GM20431 (cell line): ENCODE data around the gene BTG1.

Source experiments
- in situ Hi-C: fragments of 300-500 bp; cut with MseI, MboI; formaldehyde crosslinking; loops from one replicate; pipeline ENCODE4 v1.15.0; 2020; ENCODE audit warnings: low sequenced_read_pairs; ENCODE audit not compliant: unreplicated experiment

Gene BTG1

DNA sequence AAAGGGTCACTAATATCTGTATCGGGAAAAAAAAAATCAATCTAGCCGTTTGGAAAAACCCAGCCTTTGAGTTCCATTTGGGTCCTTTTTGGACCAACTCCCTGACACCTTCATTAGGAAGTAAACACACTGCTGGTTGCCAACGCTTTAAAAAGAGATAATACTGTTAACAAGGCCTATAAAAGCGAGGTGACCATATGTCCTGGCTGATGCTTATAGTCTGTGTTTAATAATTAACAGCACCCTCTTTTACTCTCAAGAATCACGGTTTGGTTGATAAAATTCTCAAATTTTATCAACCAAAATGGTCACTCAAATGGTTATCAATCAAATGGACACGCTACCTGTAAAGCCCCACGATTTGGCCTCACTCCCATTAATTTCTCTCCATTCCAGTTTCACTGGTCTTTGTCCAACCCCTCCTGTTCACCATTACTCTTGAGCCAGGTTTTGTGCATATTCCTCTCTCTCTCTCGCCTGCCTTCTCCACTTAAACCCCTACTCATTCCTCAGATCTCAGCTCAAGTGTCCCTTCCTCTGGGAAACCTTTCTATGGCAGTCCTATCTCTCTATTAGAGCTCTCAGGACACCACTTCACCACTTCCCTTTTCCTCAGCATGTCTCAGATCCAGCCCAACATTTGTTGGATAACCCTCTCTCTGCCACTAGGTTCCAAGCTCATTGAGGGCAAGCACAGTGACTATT lies 9.5 kb downstream of the BTG1 start:
- in situ Hi-C loops = loop anchor here (25.0 kb wide), 1 partner anchor 324 kb away; no protein-coding TSS in a partner anchor

DNA sequence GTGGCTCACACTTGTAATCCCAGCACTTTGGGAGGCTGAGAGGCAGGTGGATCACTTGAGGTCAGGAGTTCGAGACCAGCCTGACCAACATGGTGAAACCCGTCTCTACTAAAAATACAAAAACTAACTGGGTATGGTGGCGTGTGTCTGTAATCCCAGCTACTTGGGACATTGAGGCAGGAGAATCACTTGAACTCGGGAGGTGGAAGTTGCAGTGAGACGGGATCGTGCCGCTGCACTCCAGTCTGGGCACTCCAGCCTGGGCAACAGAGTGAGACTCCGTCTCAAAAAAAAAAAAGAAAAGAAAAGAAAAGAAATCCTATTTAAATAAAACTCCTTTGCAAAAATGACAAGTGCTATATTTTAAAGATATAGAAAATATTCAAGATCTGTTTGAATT lies 10.1 kb downstream of the BTG1 start:
- in situ Hi-C loops = loop anchor here (25.0 kb wide), 1 partner anchor 323 kb away; no protein-coding TSS in a partner anchor

DNA sequence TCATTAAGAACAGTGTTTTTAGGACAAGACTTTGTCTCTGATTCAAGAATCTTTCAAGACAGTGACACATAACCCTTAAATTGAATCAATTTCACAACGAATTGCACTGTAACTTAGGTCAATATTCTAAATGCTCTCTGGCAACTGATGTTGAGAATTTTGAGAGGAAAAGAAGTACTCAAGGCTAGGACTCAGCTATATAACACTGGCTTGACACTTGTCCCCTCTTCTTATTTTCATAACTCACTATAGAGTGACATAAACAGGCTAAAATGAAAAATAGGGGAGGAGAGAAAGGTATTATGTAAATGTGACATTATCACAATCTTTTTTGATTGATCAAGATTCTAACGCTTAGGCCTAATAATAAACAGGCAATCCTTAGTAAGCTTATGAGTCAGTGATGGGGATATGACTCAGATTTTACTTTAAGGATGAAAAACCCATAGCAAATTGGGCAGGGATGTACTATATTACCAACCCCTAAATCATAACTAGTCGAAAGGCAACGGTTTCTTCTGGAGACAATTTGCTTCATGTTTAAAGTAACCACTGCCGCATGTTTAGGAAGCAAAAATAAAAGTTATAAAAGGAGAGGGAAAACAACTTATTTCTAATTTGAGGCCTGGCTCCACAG lies 10.9 kb downstream of the BTG1 start:
- in situ Hi-C loops = loop anchor here (25.0 kb wide), 1 partner anchor 322 kb away; no protein-coding TSS in a partner anchor

DNA sequence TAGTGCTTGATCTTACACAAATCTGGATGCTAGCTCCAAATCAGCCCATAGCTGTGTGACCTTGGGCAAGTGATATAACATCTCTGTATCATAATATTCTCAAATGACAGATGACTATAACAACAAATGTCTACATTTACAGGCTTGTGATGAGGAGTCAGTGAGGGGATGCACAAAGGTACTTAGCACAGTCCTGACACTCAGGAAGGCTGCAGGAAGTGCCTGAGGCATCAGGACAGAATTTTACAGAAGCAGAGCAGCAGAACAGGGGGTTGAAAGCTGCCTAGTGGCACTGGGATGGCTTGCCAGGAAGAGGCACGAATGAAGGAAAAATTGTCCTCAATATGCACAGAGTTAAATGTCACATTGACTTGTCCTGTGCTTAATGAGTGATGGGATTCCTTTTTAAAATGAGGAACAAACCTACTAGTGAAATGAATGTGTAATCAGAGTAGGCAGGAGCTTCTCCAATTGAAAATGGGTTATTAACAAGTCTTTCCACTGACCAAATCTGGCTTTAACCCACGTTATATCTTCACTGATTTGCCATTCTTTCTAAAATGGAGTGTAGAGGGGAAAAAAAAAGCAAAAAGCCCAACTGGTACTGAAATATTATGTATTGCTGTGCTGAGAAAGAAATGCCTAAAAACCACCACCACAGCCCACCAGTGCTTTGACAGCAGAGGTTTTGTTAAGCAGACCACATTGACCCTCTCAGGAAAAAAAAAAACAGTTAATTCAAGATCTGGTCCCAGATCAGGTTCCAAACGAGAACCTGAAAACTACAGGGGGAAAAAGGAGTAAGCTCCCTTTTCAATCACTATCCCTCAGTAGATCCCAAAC lies 11.6 kb downstream of the BTG1 start:
- in situ Hi-C loops = loop anchor here (25.0 kb wide), 1 partner anchor 322 kb away; no protein-coding TSS in a partner anchor

DNA sequence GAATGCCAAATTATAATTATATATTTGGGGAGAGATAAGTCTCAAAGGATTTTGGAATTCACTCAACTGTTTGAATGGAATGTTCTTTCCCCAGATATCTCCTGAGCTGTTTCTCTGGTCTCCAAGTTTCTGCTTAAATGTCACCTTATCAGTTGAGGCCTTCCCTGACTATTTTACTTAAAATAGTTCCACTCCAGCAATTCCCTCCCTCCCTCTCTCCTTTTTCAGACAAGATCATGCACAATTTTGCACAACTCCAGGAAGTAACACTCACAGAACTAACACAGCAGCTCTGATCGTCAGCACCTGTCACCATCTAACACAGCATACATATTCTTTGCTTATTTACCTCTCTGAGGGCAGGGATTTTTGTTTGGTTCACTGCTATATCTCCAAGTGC lies 12.5 kb downstream of the BTG1 start:
- in situ Hi-C loops = loop anchor here (25.0 kb wide), 1 partner anchor 321 kb away; no protein-coding TSS in a partner anchor

DNA sequence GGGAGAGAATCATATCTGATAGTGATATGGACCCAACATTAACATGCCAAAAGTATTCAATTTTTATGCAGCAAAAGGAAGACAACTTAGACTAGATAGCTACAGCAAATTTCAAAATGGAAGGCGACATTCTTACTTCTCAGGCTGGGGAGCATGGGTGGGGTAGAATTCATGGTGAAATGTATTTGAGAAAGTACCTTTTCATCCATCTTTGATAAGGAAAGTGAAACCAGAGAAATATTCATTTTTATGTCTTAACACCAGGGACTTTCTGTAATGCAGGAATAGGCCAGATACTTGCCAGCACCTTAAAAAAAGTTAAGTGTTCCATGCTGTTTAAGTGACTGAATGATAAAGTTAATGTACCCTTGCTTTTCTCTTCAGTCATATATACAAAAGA lies 13.4 kb downstream of the BTG1 start:
- in situ Hi-C loops = loop anchor here (25.0 kb wide), 1 partner anchor 320 kb away; no protein-coding TSS in a partner anchor

DNA sequence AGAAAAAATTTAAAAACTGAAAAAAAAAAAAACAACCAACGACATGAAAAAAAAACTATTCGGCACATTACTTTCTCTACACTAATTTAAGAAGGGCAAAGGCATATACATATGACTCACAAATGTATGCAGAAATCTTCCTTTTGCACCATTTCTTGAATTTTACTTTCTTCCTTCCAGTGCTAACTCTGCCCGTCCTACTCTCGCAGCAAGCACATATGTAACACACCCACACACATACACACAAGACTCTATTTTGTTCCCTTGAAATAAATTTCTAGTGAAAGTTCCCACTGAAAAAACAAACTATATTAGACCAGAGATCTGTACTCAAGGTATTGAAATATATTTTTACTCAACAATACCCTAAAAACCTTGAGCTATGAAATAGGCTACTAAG lies 14.6 kb downstream of the BTG1 start:
- in situ Hi-C loops = loop anchor here (25.0 kb wide), 1 partner anchor 319 kb away; no protein-coding TSS in a partner anchor

DNA sequence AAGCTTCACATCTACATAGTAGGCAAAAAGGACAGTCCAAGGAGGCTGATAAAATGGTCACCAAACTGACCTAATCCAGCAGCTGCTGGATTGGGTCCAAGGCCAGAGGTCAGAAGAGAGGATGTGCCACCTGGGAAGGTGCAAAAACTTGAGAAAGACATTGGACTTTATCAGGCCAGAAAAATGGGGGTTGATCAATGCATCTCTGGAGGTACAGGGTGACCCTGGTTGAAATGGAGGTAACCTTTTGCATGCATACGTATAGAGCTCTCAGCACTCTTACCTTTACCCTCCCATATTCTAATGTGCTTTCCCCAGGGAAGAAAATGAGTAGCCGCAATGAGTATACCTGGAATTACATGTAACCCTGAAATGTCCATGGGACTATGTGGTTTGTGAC lies 16.0 kb downstream of the BTG1 start:
- in situ Hi-C loops = loop anchor here (25.0 kb wide), 1 partner anchor 317 kb away; no protein-coding TSS in a partner anchor

DNA sequence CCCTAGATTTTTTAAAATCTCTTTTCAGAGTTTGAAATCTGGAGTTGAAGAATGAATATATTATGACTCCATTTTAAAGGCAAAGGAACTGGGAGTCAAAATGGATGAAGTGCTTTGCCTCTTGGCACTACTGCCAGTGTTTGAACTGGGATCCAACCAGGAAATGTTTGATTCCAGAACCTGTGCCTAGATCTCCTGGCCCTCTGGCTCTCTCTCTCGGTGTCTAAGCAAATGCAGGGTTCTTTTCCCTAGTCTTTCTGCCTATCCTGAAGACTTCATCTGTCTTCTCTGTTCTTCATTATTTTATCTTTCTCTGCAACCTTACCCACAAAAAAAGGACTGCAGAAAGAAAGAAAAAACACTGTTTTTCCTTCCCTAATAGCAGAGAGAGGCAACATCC lies 17.0 kb downstream of the BTG1 start:
- in situ Hi-C loops = loop anchor here (25.0 kb wide), 1 partner anchor 316 kb away; no protein-coding TSS in a partner anchor

DNA sequence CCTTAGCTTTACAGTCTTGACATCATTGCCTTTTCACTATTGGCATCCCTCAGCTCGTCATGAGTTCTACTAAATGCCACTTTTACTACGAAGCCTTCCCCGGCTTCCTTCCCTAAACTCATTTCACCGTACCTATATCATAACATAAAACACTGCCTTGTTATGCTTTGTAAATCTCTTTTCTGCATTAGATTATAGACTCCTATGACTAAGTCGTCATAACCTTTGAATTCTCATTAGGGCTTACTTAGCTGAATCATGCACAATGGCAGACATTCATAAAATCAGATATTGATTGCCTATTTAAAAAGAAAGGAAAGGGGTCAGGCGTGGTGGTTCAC lies 21.0 kb downstream of the BTG1 start:
- in situ Hi-C loops = loop anchor here (25.0 kb wide), 1 partner anchor 312 kb away; no protein-coding TSS in a partner anchor

DNA sequence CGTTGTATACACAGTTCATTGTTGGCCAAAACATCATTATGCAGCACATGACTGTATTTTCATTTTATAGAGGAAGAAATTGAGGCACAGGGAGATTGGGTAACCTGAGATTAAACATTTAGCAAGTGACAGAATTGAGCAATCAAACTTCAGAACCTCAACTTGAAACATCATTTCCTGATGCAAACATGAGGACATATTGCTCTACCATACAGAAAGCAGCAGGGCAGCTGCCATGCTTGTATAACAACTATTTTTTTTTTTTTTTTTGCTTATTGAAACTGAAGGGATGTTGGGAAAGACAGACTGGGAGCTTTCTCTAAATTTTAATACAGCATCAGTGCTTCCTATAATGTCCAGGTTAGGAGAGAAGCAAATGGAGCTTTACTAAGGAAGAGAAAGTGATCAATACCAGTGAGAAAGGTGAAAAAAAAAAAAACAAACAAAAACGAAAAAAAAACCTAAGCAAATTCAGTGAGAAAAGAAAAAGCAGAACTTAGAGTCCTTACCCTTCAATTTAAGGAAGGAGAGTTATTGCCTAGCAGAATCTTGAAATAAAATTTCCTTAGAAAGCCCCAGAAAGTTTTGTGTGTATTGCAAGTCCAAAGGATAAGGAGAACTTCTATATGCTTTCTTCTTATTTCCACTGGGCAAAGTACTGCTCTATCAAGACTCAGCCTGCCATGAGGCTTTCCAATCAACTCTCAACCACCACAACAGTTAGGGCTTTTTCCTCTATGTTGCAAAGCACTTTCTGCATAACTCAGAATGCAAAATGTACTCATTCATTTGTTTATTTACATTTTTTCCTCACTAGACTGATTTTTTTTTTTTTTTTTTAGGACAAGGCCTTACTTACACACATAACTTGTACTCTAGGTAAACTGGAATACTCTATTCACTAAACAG lies 21.6 kb downstream of the BTG1 start:
- in situ Hi-C loops = no loop called here

DNA sequence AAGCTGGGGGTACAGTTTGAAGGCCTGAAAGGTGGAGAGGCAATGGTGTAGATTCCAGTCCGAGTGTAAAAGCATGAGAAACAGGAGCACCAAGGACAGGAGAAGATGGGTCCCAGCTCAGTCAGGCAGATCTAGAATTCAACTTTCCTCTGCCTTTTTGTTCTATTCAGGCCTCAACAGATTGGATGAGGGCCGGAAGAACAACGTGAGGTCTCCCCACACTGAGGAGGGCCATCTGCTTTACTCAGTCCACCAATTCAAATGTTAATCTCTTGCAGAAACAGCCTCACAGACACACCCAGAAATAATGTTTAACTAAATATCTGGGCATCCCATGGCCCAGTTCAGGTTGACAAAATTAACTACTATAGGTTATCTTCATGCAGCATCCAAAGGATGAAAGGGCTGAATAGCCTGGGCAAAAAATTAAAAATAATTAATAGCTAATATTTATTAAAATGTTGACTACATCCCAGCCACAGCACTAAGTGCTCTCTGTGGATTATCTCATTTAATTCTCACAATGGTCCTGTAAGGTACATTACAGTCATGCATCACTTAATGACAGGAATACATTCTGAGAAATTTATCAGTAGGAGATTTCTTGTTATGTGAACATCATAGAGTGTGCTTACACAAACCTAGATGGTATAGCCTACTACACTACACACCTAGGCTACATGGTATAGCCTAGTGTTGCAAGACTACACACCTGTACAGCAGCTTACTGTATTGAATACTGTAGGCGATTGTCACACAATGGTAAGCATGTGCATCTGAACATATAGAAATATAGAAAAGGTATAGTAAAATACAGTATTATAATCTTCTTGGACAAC lies 22.5 kb downstream of the BTG1 start:
- in situ Hi-C loops = no loop called here

DNA sequence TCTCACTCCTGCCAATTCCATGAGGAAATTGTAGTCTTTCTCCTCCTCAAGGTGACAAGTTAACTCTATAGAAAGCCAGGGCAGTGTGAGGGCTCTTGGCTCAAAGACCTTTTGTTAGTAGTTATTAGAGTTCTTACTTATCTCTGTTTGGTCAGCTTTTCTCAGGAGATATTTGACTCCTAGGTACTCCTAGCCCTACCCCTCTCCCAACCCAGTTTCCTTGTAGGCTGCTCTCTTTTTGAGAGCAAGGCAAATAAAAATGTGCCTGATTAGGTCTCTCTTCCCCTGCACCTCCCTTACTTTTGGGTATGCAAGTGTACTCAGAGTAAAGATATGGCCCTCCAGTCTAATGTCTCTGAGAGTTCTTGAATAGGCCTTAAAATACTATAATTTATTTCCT lies 23.8 kb downstream of the BTG1 start:
- in situ Hi-C loops = no loop called here

DNA sequence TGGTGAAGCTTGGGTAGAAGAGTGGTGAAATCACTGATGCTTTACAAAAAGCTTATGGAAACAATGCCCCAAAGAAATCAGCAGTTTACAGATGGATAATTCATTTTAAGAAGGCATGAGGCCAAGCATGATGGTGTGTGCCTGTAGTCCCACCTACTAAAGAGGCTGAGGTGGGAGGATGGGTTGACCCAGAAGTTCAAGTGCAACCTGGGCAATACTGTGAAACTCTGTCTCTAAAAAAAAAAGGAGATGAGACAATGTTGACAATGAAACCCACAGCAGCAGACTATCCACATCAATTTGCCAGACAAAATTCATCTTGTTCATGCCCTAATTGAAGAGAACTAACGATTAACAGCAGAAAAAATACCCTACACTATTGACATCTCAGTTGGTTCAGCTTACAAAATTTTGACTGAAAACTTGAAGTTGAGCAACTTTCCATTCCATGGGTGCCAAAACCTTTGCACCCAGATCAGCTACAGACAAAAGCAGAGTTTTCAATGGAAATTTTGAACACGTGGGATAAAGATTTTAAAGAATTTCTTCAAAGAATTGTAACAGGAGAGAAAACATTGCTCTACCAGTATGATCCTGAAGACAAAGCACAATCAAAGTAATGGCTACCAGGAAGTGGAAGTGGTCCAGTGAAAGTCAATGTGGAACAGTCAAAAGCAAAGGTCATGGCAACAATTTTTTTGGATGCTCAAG lies 26.7 kb downstream of the BTG1 start:
- in situ Hi-C loops = no loop called here

DNA sequence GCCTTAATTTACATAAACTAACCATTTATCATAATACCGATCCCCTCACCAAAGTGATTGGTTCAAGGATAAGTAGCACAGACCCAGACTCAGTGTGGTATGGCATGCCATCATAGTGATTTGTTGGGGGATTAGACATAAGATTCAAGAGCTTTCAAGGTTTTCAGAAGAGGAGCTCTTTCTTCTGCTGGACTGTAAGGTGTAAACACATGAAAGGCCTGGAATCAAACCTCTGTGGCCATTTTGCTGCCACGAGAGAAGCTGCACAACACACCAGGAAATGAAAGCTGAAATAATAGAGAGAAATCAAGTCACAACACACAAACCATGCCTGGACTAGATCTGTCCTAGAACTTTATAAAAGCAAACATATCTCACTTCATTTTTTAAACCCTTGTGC lies 30.8 kb downstream of the BTG1 start:
- in situ Hi-C loops = no loop called here

DNA sequence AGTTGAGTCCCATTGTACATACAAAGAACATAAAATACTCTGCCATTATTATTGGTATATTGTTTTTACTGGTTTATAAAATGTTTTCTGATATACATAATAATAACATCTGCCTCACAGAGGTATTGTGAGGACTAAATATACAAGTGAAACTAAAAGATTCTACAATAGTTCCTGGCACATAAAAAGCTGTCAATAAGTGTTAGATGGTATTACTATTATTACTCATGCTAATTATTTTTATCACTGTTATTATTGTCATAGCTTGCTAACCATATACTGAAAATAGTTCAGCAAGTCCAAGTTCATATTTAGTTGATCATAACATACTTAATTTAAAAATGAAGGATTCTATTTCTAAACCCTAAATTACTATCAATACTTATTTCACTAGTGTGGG lies 34.4 kb downstream of the BTG1 start:
- in situ Hi-C loops = no loop called here

DNA sequence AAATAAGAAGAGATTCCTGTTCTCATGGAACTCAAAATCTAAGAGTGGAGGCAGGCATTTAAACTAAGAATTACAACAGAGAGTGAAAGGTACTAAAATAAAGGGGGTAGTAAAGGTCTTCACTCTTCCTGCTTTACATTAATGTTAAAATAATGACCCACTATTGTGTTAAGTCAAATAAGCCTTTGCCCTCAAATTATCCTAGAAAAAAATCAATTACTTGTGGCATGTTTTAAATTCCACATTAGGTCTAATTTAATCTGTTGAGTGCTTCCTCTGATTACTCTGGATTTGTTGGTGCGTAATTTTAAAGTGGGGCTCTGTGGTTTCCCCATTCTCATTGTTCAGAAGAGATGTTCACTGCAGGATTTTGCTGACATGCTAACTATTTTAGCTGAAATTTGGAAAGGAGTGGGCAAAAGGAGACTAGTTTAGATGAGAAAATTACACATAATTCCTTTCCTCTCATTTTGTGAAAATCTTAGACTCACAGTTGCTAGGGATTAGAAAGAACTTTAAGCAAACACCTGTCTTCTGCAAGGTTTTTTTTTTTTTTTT lies 35.5 kb downstream of the BTG1 start:
- in situ Hi-C loops = no loop called here

DNA sequence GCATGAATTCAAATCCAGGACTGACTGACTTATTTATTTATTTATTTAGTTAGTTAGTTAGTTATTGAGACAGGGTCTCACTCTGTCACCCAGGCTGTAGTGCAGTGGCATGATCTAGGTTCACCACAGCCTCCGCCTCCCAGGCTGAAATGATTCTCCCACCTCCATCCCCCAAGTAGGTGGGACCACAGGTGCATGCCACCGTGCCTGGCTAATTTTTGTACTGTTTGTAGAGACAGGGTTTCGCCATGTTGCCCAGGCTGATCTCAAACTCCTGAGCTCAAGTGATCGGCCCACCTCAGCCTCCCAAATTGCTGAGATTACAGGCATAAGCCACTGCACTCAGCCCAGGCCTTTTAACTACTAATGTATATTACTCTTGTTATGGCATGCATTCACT lies 36.0 kb downstream of the BTG1 start:
- in situ Hi-C loops = no loop called here
